Measurements from ENCODE around the gene RNASEH1. TPM values are rescaled to one million over a fixed set of nuclear protein-coding genes. Genes with fewer than 3 reads are reported as not detected.

Gene RNASEH1
- total RNA-seq, 1 donor from 2014 or later = 10.6 TPM

DNA sequence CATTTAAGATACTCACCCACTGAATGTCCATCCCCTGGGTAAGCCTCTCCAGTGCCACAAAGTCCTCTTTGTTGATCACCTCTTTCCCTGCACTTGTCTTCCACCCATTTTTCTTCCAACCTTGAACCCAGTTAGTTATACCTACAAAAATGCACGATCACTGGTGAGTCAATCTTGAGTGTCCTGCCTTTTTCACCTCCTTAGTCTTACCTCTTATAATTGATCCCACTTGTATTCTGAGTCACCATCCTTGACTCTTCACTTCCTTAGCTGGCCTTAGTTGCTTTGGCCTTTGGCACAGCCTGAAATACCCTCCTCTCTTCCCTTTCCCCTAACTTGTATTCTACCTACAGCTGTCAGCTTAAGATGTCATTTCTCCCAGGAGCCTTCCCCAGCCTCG is 10.2 kb downstream of the RNASEH1 start:
- peak; percentile 54 for ATAC-seq

DNA sequence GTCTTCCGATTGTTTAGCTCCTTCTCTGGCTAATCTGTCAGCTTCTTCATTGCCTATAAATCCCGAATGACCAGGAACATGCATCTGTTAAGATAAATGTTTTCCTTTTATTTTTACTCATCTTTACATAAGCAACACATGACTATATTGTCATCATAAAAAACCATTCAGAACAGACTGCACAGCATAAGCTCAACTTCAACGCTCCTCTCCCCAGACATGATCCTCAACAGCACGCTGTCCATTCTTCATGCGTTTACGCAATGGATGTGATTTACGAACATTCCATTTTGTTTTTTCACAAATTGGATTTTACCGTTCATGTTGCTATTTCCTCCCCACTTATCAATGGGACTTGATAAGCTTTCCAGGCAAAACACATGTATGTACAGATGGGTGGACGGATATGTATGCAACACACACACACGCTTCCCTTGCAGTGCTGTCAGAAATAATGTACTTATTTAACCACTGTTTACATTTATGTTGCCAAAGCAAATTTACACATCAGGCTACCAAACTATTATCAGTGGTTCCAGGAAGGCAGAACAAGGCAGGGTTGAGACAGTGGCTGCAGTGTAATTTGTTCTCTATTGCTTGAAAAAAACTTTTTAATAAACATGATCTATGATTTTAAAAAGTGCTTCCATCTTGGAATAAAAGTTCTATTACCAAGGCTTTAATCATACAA is 12.2 kb downstream of the RNASEH1 start:
- no peak for ATAC-seq

DNA sequence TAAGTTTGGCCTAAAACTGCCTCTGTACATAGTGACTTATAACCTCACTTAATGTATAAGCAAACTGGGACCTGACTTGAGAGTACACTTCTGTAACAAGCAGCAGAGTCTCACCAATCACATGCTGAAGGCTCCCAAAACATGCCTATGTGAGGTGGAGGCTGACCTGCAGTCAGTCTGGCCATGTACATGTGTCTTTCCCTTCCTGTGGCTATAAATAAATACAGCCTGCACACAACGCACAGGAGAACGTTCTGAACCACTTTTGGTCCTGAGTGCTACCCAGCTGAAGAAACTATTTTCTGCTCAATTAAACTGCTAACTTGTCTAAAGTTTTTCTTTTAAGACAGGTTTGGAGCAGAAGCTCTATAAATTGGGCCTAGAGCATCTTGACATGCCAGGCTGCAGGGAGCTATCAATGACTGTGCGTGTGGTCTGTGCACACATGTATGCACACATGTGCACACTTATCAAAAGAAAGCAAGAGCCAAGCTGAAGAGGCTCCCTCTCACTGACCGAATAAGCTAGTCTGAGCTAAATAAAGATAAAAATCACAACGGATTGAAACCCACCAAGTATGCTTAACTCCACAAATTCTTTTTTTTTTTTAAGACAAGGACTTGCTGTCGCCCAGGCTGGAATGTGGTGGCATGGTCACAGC is 15.0 kb downstream of the RNASEH1 start:
- no peak for ATAC-seq

DNA sequence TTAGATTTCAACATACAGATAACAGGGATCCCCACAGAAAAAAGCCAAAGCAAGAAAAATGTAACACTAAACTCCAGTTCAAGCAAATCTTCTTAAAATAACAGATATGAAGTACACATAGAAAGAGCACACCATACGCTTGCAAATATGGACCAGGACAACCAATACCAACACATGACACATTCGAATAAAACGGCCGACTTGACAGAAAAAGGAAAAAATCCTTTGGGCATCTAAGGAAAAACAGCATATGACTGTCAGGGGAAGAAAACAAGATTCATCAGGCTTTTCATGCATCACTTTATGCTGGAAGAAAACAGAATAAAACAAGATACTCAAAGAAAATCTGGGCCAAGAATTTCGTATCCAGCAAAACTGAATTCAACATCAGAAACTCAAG is 16.0 kb downstream of the RNASEH1 start:
- ATAC-seq = no peak

DNA sequence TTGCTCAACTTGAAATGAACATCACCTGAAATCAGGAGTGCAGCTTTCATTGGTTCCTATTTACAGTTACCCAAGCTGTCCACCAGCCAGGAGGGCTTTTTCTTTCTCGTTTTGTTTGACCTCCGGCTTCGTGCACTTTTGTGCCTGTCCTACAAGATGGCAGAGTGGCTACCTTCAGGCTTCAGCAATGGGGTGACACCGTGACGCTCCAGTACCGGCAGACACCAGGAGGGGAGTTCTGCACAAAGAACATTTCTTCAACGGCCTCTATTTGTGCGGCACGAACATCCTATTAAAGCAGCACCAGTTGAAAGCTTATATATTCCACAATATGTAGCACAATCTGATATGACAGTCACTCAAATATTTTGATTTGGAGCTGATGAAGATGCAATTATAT is 18.3 kb downstream of the RNASEH1 start:
- no peak for ATAC-seq

DNA sequence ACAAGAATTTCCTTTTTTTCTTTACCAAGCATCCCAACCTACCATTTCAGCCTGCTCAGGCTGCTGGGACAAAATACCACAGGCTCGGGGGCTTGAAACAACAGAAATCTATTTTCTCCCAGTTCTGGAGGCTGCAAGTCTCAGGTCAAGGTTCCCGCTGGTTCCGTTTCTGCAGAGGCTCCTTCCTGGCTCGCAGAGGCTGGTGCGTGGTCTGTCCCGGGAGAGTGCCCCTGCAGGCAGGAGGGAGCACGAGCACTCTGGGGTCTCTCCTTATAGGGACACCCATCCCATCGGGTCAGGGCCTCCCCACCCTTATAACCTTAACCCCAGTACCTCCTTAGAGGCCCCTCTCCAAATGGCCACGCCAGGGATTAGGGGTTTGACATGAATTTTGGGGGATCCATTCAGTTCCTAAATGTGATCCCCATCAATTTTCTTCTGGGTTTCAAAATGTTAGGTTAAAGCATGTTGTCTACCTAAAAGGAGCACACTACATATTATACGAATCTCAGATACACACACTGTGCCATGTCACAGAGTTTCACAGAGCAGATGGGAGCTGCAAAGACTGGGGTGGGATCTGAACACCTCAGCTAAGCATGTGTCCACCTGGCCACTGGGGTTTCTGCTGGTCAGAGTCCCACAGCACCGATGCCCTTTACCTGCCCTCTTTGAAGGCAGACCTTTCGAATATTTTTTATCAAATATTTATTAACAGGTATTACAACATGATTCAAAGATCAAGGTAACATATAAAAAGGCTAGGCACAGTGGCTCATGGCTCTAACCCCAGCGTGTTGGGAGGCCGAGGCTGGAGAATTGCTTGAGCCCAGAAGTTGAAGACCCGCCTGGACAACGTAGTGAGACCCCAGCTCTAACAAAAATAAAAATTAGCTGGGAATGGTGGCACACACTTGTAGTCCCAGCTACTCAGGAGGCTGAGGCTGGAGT is 21.2 kb downstream of the RNASEH1 start:
- peak; percentile 13 for ATAC-seq

DNA sequence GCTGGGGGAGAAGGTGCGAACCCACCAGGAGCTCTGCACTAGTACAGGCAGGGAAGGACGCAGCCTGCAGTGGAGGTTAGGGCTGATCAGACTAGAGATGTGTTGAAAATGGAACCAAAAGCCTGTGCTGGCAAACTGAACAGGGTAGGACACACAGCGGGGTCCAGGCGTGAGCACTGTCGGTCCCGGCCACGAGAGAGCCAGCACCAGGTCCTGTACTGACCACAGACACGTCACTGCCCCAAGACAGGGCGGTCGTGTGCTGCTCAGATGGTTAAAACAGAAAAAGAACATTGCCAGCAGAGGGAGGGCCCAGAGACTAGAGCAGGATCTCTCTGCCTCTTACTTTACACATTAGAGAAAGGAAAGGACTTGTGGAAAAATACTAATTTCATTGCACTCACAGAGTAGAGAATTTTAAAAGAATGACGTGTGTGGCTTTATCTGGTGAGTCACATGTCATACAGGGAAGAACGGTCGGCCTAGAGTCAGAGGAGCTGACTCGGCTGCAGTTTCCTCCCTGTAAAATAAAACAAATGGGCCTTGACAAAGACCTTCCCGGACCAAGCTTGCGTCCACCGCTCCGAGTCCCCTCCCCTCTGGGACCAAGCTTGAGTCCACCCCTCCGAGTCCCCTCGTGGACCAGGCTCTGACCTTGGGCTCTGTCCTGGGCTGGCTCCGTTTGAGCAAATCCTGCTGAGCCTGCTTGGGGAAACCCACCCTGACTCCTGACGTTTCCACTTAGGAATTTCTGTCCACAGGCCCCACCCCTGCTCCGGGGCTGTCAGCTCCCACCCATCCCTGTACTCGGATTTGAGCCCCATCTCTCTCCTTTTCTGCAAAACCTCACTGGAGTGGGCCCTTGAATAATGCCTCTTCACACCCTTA is 22.1 kb downstream of the RNASEH1 start:
- ATAC-seq = peak; percentile 81

DNA sequence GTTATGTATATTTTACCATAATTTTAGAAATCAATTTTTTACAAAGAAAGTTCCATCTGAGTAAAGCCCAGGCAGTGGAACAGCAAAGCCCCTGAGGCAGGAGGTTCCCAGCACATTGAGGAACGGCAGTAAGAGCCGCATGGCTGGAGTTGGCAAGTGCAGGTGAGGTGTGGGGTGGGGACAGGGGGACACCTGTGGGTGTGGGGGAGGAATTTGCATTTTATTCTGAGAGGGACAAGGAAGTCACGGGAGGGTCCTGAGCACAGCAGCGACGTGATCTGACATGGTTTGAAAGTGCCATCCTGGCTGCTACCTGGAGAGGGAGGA is 22.7 kb downstream of the RNASEH1 start:
- ATAC-seq = no peak

DNA sequence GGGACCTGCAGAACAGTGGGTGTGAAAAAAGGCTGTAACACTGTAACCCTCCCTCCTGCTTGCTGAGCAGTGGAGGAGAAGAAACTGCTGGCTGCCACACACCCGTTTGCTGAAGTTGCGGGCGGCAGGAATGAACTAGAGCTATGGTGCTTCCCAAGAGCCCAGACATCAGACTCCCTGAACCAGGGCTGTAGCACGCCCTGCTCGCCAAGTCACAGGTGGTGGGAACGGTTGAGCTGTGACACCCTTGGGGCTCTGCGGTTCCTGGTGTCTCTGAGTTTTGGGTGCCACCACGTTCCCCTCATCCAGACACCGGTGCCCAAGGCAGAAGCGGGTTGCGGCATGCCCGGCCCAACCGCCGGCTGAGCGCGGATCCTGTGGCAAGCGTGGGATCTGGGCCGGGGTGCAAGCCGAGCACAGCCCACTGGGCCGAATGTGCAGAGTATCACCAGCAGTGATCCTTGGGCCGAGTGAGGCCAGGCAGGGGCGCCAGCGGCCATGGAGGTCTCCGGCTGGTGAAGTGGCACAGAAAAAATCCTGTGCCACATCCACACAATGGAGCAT is 23.8 kb downstream of the RNASEH1 start:
- ATAC-seq = no peak

DNA sequence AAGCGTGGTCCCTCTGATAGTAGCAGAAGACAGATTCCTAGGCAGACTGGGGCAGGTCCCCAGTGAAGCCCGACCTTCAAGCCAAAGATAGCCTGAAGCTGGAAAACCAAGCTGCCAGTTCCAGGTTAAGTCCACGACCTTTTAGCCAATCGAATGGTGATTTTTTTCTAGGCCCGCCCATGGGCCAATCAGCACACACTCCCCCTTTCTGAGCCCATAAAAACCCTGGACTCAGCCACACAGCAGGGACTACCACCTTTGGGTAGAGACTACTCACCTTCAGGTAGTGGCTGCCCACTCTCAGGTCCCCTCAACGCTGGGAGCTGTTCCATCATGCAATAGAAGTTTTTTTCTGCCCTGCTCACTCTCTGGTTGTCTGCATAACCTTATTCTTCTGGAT is 24.3 kb downstream of the RNASEH1 start:
- ATAC-seq = no peak

DNA sequence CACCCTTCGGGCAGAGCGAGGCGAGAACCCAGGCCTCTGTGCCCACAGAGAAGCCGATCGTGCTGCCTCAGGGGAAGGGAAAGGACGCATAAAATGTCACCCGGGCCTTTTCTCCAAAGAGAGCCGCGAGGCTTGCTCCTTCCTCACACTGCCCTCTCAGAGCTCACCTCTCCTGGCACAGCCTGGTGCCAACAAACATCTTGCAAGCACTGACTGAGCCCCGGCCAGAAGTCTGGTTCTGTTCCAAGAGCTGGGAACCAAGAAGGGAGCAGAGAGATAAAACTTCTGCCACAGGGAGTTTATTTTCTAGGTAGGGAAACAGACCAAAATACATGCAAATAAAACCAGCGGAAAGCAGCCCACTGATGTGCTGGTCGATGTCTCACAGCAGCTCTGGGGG is 25.2 kb downstream of the RNASEH1 start:
- ATAC-seq = no peak

DNA sequence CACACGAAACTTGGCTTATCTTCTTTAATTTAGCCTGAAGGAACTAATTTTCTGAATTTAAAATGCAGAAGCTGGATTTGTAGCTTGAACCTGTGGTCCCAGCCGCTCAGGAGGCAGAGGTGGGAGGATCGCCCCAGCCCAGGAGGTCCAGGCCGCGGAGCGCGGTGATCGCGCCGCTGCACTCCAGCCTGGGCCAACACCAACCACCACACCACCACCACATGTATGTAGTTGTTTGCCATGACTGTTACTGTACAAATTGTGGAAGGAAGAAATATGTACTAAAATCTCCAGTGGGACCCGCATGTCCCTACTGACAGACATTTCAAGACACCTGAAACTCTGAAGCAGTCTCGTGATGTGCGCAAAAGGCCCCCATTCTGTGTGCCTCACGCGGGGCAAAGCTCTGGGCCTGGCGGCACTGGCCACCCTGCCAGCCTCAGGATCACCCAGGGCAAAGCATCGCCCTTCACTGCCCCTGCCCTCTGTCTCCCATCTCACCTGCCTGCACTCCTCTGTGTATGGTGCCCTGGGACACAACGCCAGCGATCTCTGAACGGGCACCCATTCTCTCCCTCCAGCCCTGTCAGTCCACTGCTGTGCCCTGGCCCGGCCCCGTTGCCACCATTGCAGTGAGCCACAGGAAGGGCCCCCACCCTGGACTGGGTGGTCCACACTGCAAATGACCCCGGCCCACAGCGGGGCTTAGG is 28.7 kb downstream of the RNASEH1 start:
- no peak for ATAC-seq

DNA sequence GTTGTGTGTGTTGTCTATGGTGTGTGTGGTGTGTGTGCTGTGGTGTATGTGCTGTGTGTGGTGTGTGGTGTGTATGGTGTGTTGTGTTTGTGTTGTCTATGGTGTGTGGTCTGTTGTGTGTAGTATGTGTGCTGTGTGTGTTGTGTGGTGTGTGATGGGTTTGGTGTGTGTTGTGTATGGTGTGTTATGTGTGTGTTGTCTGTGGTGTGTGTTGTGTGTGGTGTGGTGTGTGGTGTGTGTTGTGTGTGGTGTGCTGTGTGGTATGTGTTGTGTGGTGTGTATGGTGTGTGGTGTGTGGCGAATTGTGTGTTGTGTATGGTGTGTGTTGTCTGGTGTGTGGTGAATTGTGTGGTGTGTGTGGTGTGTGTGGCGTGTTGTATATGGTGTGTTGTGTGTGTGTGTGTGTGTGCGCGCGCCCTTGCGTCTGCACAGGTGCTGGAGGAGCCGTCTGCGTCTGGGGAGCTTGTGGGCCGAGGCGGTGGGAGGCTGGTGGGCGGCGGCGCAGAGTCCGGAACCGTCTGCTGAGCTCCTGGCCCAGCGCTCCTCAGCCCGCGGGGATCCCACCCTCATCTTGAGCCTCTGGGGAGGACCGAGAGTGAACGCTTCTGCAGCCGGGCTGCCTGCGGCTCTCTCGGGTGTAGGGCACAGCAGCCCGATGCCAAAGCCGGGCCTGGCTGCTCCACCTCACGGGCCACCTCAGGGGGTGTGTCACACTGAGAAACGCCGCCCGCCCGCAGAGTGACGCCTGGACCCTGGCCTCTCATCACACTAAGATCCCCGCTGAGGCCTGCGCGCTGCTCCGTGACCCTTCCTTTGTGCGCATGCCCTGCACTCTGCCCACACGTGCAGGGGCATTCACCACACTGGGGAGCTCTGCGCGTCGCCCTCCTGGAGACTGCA is 30.0 kb downstream of the RNASEH1 start:
- ATAC-seq = peak; percentile 6

DNA sequence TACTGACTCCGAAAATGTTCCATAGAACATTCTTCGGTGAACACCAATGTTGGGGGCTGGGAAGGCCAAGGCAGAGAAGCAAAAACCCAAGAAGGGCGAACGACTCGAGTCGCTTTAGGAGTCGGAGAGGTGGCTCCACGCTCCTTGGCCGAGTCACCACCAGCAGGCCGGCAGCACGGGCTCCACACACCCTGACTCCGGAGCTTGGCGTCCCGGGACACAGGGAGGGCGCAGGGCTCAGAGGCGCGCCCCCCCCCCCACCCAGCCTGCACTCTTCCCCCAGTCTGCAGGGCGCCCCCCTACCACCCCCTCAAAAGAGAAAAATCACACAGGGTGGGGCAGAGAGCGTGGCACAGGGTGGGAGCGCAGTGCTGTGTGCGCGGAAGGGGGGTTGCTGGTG is 31.3 kb downstream of the RNASEH1 start:
- no peak for ATAC-seq

DNA sequence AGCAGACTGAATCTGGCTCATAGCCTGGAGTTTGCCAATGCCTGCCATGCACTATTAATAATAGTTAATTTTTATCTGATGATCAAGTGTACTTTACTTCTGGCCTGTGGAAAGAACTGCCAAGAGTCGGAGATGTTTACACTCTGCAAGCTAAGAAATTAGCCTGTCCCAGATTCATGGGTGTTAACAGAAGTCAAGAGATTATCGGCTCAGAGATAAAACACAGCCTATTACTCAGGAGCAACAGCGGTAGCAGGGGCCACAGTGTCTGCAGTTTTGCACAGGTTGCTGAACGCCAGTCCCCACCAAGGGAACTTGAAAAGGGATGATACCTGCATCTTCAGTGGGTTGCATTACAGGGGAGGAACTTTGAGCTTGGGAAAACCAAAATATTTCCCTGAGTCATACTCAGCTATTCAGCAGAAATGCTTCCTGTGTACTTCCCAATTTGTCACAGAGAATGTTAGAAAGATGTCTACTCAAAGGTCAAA is 34.5 kb downstream of the RNASEH1 start:
- no peak for ATAC-seq

DNA sequence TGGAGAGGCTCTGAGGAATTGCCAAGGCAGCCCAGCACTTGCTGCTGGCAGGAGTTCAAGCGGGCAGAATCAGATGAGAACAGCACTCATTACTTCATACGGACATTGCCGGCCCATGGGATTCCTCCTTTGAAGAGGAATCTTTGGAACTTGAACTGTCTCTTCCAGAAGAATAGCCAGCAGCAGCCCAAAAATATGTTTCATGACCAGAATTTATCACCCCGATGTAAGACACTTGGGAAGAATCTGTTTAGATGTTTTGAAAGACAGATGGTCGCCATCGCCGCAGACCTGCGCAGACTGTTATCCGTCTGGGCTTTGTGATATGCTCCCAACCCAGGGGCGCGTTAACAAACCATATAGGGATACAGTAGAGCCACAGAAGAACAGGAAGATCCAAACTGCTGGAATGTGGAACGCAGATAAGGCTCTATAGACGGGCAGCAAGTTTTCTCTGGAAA is 35.1 kb downstream of the RNASEH1 start:
- ATAC-seq = no peak

DNA sequence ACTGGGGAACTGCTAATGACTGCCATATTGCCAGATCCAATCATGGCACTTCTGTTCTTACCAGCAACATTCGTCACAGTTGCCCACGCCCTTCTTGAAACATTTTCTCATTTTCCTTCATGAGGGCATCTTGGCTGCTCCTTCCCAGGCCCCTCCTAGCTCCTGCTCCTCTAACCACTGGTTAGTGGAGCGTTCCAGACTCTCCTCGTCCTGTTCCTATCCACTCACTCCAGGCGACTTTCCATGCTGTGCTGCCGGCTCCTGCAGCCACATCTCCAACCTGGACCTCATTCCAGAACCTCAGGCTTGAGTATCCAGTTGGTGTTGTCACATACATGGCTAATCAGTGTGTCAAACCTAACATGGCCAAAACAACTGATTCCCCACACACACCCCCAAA is 37.5 kb downstream of the RNASEH1 start:
- ATAC-seq = no peak

DNA sequence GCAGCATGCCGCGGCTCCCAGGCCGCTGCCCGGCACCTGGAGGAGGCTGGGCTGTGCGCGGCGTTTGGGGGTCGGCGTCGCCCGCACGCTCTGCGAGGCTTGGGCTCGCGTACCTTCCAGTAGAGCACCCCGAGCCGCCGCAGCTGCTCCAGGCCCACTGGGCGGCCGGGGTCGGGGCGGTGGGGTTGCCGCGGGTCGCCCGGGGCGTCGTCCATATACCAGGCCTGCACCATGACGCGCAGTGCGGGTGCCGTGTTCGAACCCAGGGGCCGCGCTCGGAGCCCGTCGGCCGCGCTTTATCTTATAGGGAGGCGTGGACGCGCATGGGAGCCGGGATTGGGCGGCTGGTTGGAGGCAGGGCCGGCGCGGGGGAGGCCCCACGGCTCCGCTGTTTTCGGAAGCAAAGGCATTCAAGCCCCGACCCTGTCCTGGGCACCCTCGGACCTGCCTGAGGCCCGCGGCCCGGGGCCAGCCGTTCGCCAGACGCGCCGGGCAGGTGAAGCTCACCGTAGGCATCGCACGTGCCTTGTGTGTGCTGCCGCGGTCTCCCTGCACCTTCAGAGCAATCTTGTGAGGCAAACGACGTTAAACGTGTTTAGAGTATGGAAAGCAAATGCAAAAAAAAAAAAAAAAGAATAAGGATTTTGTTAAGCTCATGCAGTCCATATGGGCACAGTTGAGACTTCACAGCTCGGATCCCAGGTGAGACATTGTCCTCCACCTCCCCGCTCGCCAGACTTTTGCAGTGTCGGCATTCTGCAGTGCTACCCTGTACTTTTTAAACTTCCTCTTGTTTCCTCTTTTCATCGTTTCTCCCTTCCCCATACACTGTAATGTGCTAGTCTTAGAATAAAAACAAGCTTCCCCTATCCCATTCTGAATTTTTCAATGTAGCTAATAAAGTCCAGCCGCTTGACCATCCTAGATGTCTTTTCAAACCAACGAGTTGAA is 38.6 kb downstream of the RNASEH1 start, which contains the start of gene ADI1:
Gene ADI1, minus strand, starts transcription at position 277 of the 951 bp plus-strand sequence. Its CDS starts 44 bp downstream, at position 233.
- ATAC-seq = peak; percentile 84

Data from esophagus mucosa (tissue), 1 donor.